Gastrocnemius medialis (tissue), 4 donors: ENCODE measurements around the gene KIF26B.

Experiments
- POLR2A ChIP-seq, 2 donors: fragments of 450-650 bp; IDR thresholded peaks; one replicate each; pipeline ENCODE4 v1.6.1; 2017; ENCODE audit warnings: antibody characterized with exemption in 2 of 2, mild to moderate bottlenecking in 2 of 2, moderate library complexity in 2 of 2
- TF ChIP-seq, protein P1 (sequence below), 5 experiments: fragments of 450-650 bp in 3 of 5; fragments of 200-600 bp in 2 of 5; sonication (generic) in 2 of 5; IDR thresholded peaks in 4 of 5; conservative IDR thresholded peaks in 1 of 5; 1 replicate in 4 of 5; 2 replicates in 1 of 5; pipeline ENCODE4 v1.5.1; 2016 to 2019; ENCODE audit warnings: antibody characterized with exemption in 5 of 5, mild to moderate bottlenecking in 3 of 5, moderate library complexity in 3 of 5

DNA sequence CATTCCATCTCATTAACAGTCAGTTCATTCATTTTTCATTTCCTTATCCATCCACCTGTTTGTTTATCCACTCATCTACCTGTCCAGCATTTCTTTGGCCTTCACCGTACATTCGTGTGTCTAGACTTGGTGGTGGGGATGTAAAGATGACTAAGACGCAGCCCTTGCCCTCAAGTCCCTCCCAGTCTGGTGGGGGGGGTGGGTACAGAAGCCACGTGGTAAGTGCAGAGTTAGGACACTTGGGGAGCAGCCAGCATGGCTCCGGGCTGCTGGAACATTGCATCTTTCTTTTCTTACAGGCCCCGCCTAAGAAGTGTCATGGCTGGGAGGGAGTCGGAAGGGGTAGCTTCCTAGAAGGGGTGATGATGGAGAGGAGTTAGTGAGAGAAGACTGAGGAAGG lies 17.2 kb downstream of the KIF26B start:
- TF ChIP-seq, protein P1, sequence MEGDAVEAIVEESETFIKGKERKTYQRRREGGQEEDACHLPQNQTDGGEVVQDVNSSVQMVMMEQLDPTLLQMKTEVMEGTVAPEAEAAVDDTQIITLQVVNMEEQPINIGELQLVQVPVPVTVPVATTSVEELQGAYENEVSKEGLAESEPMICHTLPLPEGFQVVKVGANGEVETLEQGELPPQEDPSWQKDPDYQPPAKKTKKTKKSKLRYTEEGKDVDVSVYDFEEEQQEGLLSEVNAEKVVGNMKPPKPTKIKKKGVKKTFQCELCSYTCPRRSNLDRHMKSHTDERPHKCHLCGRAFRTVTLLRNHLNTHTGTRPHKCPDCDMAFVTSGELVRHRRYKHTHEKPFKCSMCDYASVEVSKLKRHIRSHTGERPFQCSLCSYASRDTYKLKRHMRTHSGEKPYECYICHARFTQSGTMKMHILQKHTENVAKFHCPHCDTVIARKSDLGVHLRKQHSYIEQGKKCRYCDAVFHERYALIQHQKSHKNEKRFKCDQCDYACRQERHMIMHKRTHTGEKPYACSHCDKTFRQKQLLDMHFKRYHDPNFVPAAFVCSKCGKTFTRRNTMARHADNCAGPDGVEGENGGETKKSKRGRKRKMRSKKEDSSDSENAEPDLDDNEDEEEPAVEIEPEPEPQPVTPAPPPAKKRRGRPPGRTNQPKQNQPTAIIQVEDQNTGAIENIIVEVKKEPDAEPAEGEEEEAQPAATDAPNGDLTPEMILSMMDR (IDR thresholded peaks at IDR 0.05 in 4 of 5, conservative IDR thresholded peaks at IDR 0.05 in 1 of 5): no peak
- TF ChIP-seq POLR2A (IDR thresholded peaks at IDR 0.05): no peak
